ENCODE data around the gene ZC3H10. TPM values are rescaled to one million over a fixed set of nuclear protein-coding genes. Genes with fewer than 3 reads are reported as not detected.

ZC3H10 gene
- total and polyA plus RNA-seq, 3 experiments from 2014 or later: 3.2 to 9.0 (median 8.1) TPM

DNA sequence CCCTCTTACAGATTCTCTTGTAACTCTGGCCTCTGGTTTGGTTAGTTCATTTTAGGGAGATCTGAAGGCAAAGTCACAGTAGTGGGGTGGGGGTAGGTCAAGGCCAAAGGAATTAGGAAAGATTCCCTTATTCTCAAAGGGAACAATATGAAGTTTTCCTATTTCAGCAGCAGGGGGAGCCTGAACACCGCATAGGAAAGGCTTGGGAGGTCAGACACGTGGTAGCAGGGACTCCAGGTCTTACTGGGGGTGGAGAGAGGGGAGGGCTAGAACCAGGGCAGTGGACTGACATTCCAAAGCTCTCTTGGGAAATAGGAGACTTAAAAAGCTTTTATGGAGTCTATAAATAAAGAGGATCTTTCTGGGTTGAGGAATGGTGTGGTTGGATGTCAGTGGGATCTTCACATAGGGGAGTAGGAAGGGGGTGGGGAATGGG, 1.3 kb downstream of the ZC3H10 start:
- H3K4me3 ChIP-seq (ENCODE audit: low read length): peak overlapping the region; percentile 84
- CTCF ChIA-PET: interaction anchor here (0.6 to 5.6 kb wide), 22 partner anchors 8 to 381 kb away, joined by 3 to 101 read pairs (median 4); partner anchors contain the start of genes ANKRD52, ESYT1, PA2G4 and RNF41
- POLR2A ChIA-PET: interaction anchor here (0.6 to 5.8 kb wide), 7 partner anchors 9 to 171 kb away, joined by 3 to 115 read pairs (median 16); partner anchors contain the start of genes ANKRD52, ESYT1, PA2G4 and RAB5B

DNA sequence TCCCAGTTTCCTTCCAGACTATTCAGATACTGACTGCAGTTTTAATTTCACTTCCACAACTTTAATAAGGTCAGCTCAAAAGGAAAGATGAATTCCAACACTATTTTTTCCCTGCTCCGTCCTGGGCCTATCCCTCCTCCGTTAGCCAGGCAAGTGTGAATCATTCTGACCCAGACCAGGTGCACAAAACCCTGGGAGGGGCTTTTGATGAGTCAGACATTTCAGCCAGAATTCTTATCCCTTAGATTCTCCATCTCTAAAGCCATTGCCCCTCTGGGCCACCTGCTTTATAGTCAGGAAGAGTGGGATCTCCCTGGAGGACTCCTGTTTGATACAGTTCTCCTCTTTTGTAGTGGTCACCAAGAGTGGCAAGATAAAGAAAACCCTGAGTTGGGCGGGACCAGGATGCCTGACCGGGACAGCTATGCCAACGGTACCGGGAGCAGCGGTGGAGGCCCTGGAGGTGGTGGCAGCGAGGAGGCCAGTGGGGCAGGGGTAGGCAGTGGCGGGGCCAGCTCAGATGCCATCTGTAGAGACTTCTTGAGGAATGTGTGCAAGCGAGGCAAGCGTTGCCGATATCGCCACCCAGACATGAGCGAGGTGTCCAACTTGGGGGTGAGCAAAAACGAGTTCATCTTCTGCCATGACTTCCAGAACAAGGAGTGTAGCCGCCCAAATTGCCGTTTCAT, 2.2 kb downstream of the ZC3H10 start:
- Mint-ChIP-seq H3K27me3 (peaks cover 0 to 10% of the 10 kb centered on the region in 2 donors), H3K9me3 (no peaks in the 10 kb centered on the region), H3K27ac (peak overlapping the region in 3 of 8 donors; percentile 7 to 99 (median 21)), H3K4me3 (peak overlapping the region in 1 of 7 donors; percentile 36), H3K4me1 (peaks cover 48 to 53% (median 50%) of the 10 kb centered on the region in 3 donors), H3K36me3 (peaks cover 7 to 51% (median 12%) of the 10 kb centered on the region in 3 donors)
- H3K27me3 ChIP-seq (ENCODE audit: insufficient read depth, low read length, poor library complexity, severe bottlenecking): no peaks in the 10 kb centered on the region
- no peaks in the 10 kb centered on the region for H3K9me3 ChIP-seq (ENCODE audit: low read length)
- peaks cover 33% of the 10 kb centered on the region for H3K4me1 ChIP-seq (ENCODE audit: insufficient read depth, low read length)
- POLR2A ChIA-PET: interaction anchor here (3.3 to 5.8 kb wide), 2 partner anchors 70 to 102 kb away, joined by 16 to 60 read pairs; partner anchors contain the start of genes RNF41 and SMARCC2
- DNase-seq: no peak
- H3K36me3 ChIP-seq (ENCODE audit: insufficient read depth, low read length): peaks cover 11% of the 10 kb centered on the region
- H3K4me3 ChIP-seq (ENCODE audit: low read length): no peak overlapping the region
- CTCF ChIA-PET: interaction anchor here (0.6 to 5.6 kb wide), 15 partner anchors 8 to 344 kb away, joined by 3 to 101 read pairs (median 4); partner anchors contain the start of genes ANKRD52, ESYT1, PA2G4 and RNF41
- no peak overlapping the region for H3K27ac ChIP-seq (ENCODE audit: low read depth, low read length)

More for the DNA sequence above, 1.3 kb downstream of the ZC3H10 start:
- Mint-ChIP-seq H3K4me1 (peaks cover 44 to 49% (median 45%) of the 10 kb centered on the region in 3 donors), H3K4me3 (peak overlapping the region; percentile 89 to 100 (median 99)), H3K9me3 (no peaks in the 10 kb centered on the region), H3K27me3 (peaks cover 0 to 10% of the 10 kb centered on the region in 2 donors), H3K36me3 (peaks cover 7 to 51% (median 12%) of the 10 kb centered on the region in 3 donors), H3K27ac (peak overlapping the region; percentile 96 to 100 (median 98))
- H3K27ac ChIP-seq (ENCODE audit: low read depth, low read length): peak overlapping the region; percentile 99
- peaks cover 34% of the 10 kb centered on the region for H3K4me1 ChIP-seq (ENCODE audit: insufficient read depth, low read length)
- no peaks in the 10 kb centered on the region for H3K27me3 ChIP-seq (ENCODE audit: insufficient read depth, low read length, poor library complexity, severe bottlenecking)
- H3K9me3 ChIP-seq (ENCODE audit: low read length): no peaks in the 10 kb centered on the region
- DNase-seq: peak; percentile 20 to 75 (median 57)
- peaks cover 11% of the 10 kb centered on the region for H3K36me3 ChIP-seq (ENCODE audit: insufficient read depth, low read length)

DNA sequence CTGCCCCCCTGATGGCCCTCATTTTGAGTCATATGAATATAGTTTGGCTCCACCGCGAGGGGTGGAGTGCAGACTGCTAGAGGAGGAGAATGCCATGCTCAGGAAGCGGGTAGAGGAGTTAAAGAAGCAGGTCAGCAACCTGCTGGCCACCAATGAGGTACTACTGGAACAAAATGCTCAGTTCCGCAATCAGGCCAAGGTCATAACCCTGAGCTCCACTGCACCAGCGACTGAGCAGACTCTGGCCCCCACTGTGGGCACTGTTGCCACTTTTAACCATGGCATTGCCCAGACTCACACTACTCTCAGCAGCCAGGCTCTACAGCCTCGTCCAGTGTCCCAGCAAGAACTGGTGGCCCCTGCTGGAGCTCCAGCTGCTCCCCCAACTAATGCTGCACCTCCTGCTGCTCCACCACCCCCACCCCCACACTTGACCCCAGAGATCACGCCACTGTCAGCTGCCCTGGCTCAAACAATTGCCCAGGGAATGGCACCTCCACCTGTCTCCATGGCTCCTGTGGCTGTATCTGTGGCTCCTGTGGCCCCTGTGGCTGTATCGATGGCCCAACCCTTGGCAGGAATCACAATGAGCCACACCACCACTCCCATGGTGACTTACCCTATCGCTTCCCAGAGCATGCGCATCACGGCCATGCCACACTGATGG, 3.3 kb downstream of the ZC3H10 start:
- Histone ChIP-seq H3K4me3 (ENCODE audit: low read length) (no peak overlapping the region), H3K36me3 (ENCODE audit: insufficient read depth, low read length) (peaks cover 11% of the 10 kb centered on the region), H3K9me3 (ENCODE audit: low read length) (no peaks in the 10 kb centered on the region), H3K4me1 (ENCODE audit: insufficient read depth, low read length) (peaks cover 39% of the 10 kb centered on the region), H3K27me3 (ENCODE audit: insufficient read depth, low read length, poor library complexity, severe bottlenecking) (no peaks in the 10 kb centered on the region), H3K27ac (ENCODE audit: low read depth, low read length) (no peak overlapping the region)
- Mint-ChIP-seq H3K9me3 (no peaks in the 10 kb centered on the region), H3K36me3 (peaks cover 7 to 48% (median 12%) of the 10 kb centered on the region in 3 donors), H3K4me3 (no peak overlapping the region), H3K4me1 (peaks cover 51 to 55% (median 53%) of the 10 kb centered on the region in 3 donors), H3K27ac (peak overlapping the region in 1 of 8 donors; percentile 29), H3K27me3 (peaks cover 0 to 7% of the 10 kb centered on the region in 2 donors)
- ChIA-PET POLR2A (interaction anchor here (5.8 kb wide), 1 partner anchor 69 kb away, joined by 60 read pairs; the partner anchor contains the start of gene SMARCC2), CTCF (interaction anchor here (1.5 to 5.6 kb wide), 2 partner anchors 69 to 343 kb away, joined by 3 to 101 read pairs; partner anchors contain the start of gene SMARCC2)
- no peak for DNase-seq

DNA sequence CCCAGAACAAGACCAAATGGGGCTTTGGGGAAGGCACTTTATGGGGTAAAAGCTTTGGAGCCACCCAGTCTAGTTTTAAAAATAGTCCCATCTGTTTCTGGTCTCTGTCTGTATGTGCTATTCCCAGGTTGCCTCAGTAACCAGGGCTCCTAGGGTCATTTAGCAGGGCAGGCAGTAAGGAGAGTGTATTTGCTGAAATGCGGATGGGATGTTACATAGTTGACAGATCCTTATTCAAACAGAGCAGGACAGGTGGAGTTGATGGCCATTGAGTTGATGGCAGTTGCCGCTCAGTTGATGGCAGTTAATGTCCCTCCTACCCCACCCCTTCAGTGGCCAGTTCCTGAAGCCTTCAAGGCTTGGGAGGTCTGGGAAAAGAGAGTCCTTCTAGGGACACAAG, 4.6 kb downstream of the ZC3H10 start:
- no peak overlapping the region for H3K4me3 Mint-ChIP-seq
- POLR2A ChIA-PET: interaction anchor here (3.2 kb wide), 1 partner anchor 67 kb away, joined by 25 read pairs; the partner anchor contains the start of gene SMARCC2
- no peak overlapping the region for H3K4me3 ChIP-seq (ENCODE audit: low read length)
- H3K4me1 ChIP-seq (ENCODE audit: insufficient read depth, low read length): peaks cover 45% of the 10 kb centered on the region
- H3K9me3 Mint-ChIP-seq: no peaks in the 10 kb centered on the region
- no peaks in the 10 kb centered on the region for H3K9me3 ChIP-seq (ENCODE audit: low read length)
- peaks cover 0 to 4% of the 10 kb centered on the region in 2 donors for H3K27me3 Mint-ChIP-seq
- H3K27ac Mint-ChIP-seq: peak overlapping the region in 6 of 8 donors; percentile 34 to 81 (median 44)
- H3K4me1 Mint-ChIP-seq: peaks cover 53 to 56% (median 53%) of the 10 kb centered on the region in 3 donors
- CTCF ChIA-PET: interaction anchor here (1.0 kb wide), 2 partner anchors 12 to 67 kb away, joined by 3 to 5 read pairs; partner anchors contain the start of gene SMARCC2
- DNase-seq: no peak
- H3K36me3 Mint-ChIP-seq: peaks cover 3 to 36% (median 3%) of the 10 kb centered on the region in 3 donors
- H3K27ac ChIP-seq (ENCODE audit: low read depth, low read length): no peak overlapping the region
- peaks cover under 1% of the 10 kb centered on the region for H3K36me3 ChIP-seq (ENCODE audit: insufficient read depth, low read length)
- H3K27me3 ChIP-seq (ENCODE audit: insufficient read depth, low read length, poor library complexity, severe bottlenecking): no peaks in the 10 kb centered on the region

DNA sequence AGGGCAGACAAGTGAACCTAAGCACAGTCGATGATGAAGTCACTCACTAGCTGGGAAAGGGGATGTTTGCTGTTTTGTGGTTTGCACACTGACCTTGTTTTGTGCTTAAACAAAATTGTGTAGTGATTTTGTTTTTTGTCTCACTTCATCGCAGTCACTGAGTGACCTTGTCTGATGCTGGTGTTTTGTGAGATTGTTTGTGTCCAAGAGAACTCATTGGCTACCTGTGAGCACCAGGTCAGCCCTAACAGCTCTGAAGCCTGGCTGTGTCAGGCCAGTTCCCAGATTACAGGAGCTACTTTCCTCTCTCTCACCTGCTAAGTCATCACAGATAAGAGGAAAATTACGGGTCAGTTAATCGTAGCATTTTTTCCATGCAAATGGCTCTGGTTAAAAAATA, 6.1 kb downstream of the ZC3H10 start:
- ChIA-PET POLR2A (interaction anchor here (0.6 to 3.2 kb wide), 2 partner anchors 66 to 580 kb away, joined by 4 to 25 read pairs; partner anchors contain the start of gene SMARCC2), CTCF (interaction anchor here (0.8 to 8.6 kb wide), 4 partner anchors 15 to 340 kb away, joined by 3 to 121 read pairs (median 4); partner anchors contain the start of gene SMARCC2)
- H3K4me1 Mint-ChIP-seq: peaks cover 42 to 45% (median 44%) of the 10 kb centered on the region in 3 donors
- H3K4me1 ChIP-seq (ENCODE audit: insufficient read depth, low read length): peaks cover 35% of the 10 kb centered on the region
- no peak overlapping the region for H3K27ac ChIP-seq (ENCODE audit: low read depth, low read length)
- H3K27ac Mint-ChIP-seq: peak overlapping the region in 7 of 8 donors; percentile 17 to 84 (median 64)
- no peak overlapping the region for H3K4me3 ChIP-seq (ENCODE audit: low read length)
- H3K27me3 ChIP-seq (ENCODE audit: insufficient read depth, low read length, poor library complexity, severe bottlenecking): no peaks in the 10 kb centered on the region
- H3K36me3 ChIP-seq (ENCODE audit: insufficient read depth, low read length): no peaks in the 10 kb centered on the region
- no peak overlapping the region for H3K4me3 Mint-ChIP-seq
- no peaks in the 10 kb centered on the region for H3K27me3 Mint-ChIP-seq
- H3K9me3 ChIP-seq (ENCODE audit: low read length): no peaks in the 10 kb centered on the region
- H3K36me3 Mint-ChIP-seq: peaks cover 0 to 40% (median 0%) of the 10 kb centered on the region in 3 donors
- DNase-seq: no peak
- no peaks in the 10 kb centered on the region for H3K9me3 Mint-ChIP-seq

DNA sequence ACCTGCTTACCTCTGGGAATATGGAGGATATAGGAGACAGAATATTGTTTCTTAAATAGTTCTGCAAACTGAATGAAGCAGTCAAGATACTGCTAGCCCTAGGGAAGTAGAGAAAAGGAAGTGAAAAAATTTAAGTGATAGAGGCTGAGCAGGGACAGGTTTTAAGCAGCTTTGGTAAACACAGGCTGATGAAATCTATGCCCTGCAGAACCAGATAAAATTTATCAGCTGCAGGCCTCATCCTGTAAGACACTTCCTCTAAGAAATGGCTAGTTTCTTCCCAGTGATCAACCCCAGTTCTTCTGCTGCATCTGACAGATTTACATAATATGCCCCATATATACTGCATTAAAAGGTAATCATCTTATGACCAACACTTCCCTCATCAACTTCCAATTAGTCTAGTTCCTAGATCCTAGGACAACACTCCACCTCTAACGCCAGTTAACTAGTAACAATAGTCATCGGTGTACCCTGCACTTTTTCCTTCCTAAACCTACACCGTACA, 8.7 kb downstream of the ZC3H10 start:
- Mint-ChIP-seq H3K27ac (peak overlapping the region; percentile 87 to 99 (median 95)), H3K27me3 (peaks cover 0 to 2% of the 10 kb centered on the region in 2 donors), H3K4me1 (peaks cover 53 to 62% (median 59%) of the 10 kb centered on the region in 3 donors), H3K36me3 (peaks cover 13 to 42% (median 20%) of the 10 kb centered on the region in 3 donors), H3K9me3 (no peaks in the 10 kb centered on the region), H3K4me3 (peak overlapping the region; percentile 46 to 99 (median 98))
- Histone ChIP-seq H3K9me3 (ENCODE audit: low read length) (no peaks in the 10 kb centered on the region), H3K27me3 (ENCODE audit: insufficient read depth, low read length, poor library complexity, severe bottlenecking) (no peaks in the 10 kb centered on the region), H3K4me1 (ENCODE audit: insufficient read depth, low read length) (peaks cover 48% of the 10 kb centered on the region), H3K27ac (ENCODE audit: low read depth, low read length) (peak overlapping the region; percentile 73), H3K36me3 (ENCODE audit: insufficient read depth, low read length) (peaks cover 17% of the 10 kb centered on the region), H3K4me3 (ENCODE audit: low read length) (peak overlapping the region; percentile 2)
- CTCF ChIA-PET: interaction anchor here (0.6 to 8.6 kb wide), 21 partner anchors 9 to 344 kb away, joined by 3 to 121 read pairs (median 5); partner anchors contain the start of genes CNPY2, MYL6, MYL6B and PA2G4
- no peak for DNase-seq
- POLR2A ChIA-PET: interaction anchor here (0.6 to 4.5 kb wide), 5 partner anchors 9 to 96 kb away, joined by 3 to 58 read pairs (median 23); partner anchors contain the start of genes MYL6, PA2G4, RNF41 and SMARCC2

DNA sequence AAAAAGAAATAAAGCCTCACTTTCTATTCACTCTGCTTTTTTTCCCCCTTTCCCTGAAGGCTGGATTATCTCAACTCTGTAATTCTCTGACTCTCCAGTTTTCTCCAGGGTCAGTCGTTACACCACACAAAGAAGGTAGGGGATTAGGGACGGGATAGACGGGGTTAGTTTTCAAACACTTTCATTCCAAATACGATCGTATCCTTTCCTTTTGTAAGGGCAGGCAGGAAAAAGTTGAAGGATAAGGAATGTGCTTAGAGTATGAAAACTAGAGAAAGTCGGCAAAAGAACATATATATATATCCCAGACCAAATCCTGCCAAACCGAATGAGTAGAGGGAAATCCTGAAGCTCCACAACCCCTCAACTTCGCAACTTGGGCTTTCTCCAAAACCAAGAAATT, 9.4 kb downstream of the ZC3H10 start:
- Histone ChIP-seq H3K4me3 (ENCODE audit: low read length) (peak overlapping the region; percentile 47), H3K27me3 (ENCODE audit: insufficient read depth, low read length, poor library complexity, severe bottlenecking) (no peaks in the 10 kb centered on the region)
- H3K4me3 Mint-ChIP-seq: peak overlapping the region; percentile 86 to 99 (median 98)

More for the DNA sequence above, 9.4 kb downstream of the ZC3H10 start:
- POLR2A ChIA-PET: interaction anchor here (0.5 to 4.5 kb wide), 16 partner anchors 10 to 309 kb away, joined by 3 to 58 read pairs (median 6); partner anchors contain the start of genes IL23A, MYL6, MYL6B and ORMDL2
- CTCF ChIA-PET: interaction anchor here (0.8 to 8.6 kb wide), 16 partner anchors 8 to 501 kb away, joined by 3 to 121 read pairs (median 5); partner anchors contain the start of genes CD63, COQ10A, MYL6 and MYL6B
- peaks cover 0 to 2% of the 10 kb centered on the region in 2 donors for H3K27me3 Mint-ChIP-seq
- peaks cover 60 to 69% (median 66%) of the 10 kb centered on the region in 3 donors for H3K4me1 Mint-ChIP-seq
- no peak for DNase-seq
- Histone ChIP-seq H3K36me3 (ENCODE audit: insufficient read depth, low read length) (peaks cover 24% of the 10 kb centered on the region), H3K9me3 (ENCODE audit: low read length) (no peaks in the 10 kb centered on the region), H3K27ac (ENCODE audit: low read depth, low read length) (peak overlapping the region; percentile 73), H3K4me1 (ENCODE audit: insufficient read depth, low read length) (peaks cover 50% of the 10 kb centered on the region)
- peaks cover 20 to 43% (median 27%) of the 10 kb centered on the region in 3 donors for H3K36me3 Mint-ChIP-seq
- peak overlapping the region; percentile 90 to 99 (median 95) for H3K27ac Mint-ChIP-seq
- no peaks in the 10 kb centered on the region for H3K9me3 Mint-ChIP-seq
